Chondrocyte (in vitro differentiated cells): ENCODE data around the gene RANBP10. TPM values are rescaled to one million over a fixed set of nuclear protein-coding genes. Genes with fewer than 3 reads are reported as not detected.
"Not testable (repeated sequence)": the region's sequence is repeated elsewhere in the genome, so short reads cannot be mapped to it uniquely, and the experiment has no call there.

Source experiments
- DNase-seq: peaks from one replicate; pipeline ENCODE4 v3.0.0; 2021; ENCODE audit warnings: mixed read lengths, low spot score
- H3K27ac Mint-ChIP-seq: one replicate; pipeline ENCODE4 v1.8.0; 2021; ENCODE audit warnings: mild to moderate bottlenecking, moderate library complexity, mixed read lengths; ENCODE audit not compliant: unreplicated experiment
- H3K27me3 Mint-ChIP-seq: 2 replicates; pipeline ENCODE4 v1.8.0; 2021; ENCODE audit warnings: low read depth, mixed read lengths
- H3K36me3 Mint-ChIP-seq: 2 replicates; pipeline ENCODE4 v1.8.0; 2021; ENCODE audit warnings: low read depth, mixed read lengths
- H3K4me1 Mint-ChIP-seq: 2 replicates; pipeline ENCODE4 v1.8.0; 2021; ENCODE audit warnings: low read depth, mild to moderate bottlenecking, mixed read lengths
- H3K4me3 Mint-ChIP-seq: one replicate; pipeline ENCODE4 v1.8.0; 2021; ENCODE audit warnings: mild to moderate bottlenecking, moderate library complexity, mixed read lengths; ENCODE audit not compliant: unreplicated experiment
- H3K9me3 Mint-ChIP-seq: 2 replicates; pipeline ENCODE4 v1.8.0; 2021; ENCODE audit warnings: low read depth, mixed read lengths
- CTCF ChIP-seq: fragments of 200-600 bp; sonication (generic); IDR thresholded peaks from 2 replicates; pipeline ENCODE4 v1.5.0; 2021; ENCODE audit warnings: antibody characterized with exemption, mild to moderate bottlenecking, moderate library complexity
- total RNA-seq: library from RNA; stranded (reverse); gene quantifications from 3 replicates; pipeline ENCODE4 v1.2.1, GENCODE V29; 2021

The RANBP10 gene
- total RNA-seq, 1 donor from 2014 or later: 14.4 TPM

- no peak for DNase-seq
- no peak overlapping the region for H3K4me3 Mint-ChIP-seq
- H3K27ac Mint-ChIP-seq: no peak overlapping the region
- no peaks in the 10 kb centered on the region for H3K4me1 Mint-ChIP-seq
- no peaks in the 10 kb centered on the region for H3K27me3 Mint-ChIP-seq
- TF ChIP-seq CTCF: no peak
- peaks cover 4% of the 10 kb centered on the region for H3K36me3 Mint-ChIP-seq
- no peaks in the 10 kb centered on the region for H3K9me3 Mint-ChIP-seq
Measured at GRCh38 chr16:67697422-67698185, 108.8 kb downstream of the RANBP10 start.

- Mint-ChIP-seq H3K4me3 (no peak overlapping the region), H3K36me3 (peaks cover 5% of the 10 kb centered on the region), H3K27me3 (no peaks in the 10 kb centered on the region), H3K9me3 (no peaks in the 10 kb centered on the region), H3K4me1 (no peaks in the 10 kb centered on the region), H3K27ac (no peak overlapping the region)
- TF ChIP-seq CTCF: no peak
- no peak for DNase-seq
Measured at GRCh38 chr16:67694611-67695010, 111.7 kb downstream of the RANBP10 start.

GRCh38 chr16:67693517-67694285 is 112.7 kb downstream of the RANBP10 start:
- H3K27me3 Mint-ChIP-seq, DNase-seq, H3K4me1 Mint-ChIP-seq, H3K27ac Mint-ChIP-seq, H3K4me3 Mint-ChIP-seq, H3K9me3 Mint-ChIP-seq, H3K36me3 Mint-ChIP-seq: not testable (repeated sequence)

GRCh38 chr16:67685388-67686112 is 120.8 kb downstream of the RANBP10 start:
- no peak for TF ChIP-seq CTCF
- no peaks in the 10 kb centered on the region for H3K27me3 Mint-ChIP-seq
- H3K27ac Mint-ChIP-seq: no peak overlapping the region
- no peak for DNase-seq
- H3K9me3 Mint-ChIP-seq: no peaks in the 10 kb centered on the region
- H3K4me1 Mint-ChIP-seq: no peaks in the 10 kb centered on the region
- peaks cover 6% of the 10 kb centered on the region for H3K36me3 Mint-ChIP-seq
- H3K4me3 Mint-ChIP-seq: no peak overlapping the region

- Mint-ChIP-seq H3K27ac (no peak overlapping the region), H3K27me3 (no peaks in the 10 kb centered on the region), H3K36me3 (peaks cover 6% of the 10 kb centered on the region), H3K9me3 (no peaks in the 10 kb centered on the region), H3K4me3 (no peak overlapping the region), H3K4me1 (no peaks in the 10 kb centered on the region)
- DNase-seq: no peak
- no peak for TF ChIP-seq CTCF
Measured at GRCh38 chr16:67683767-67684166, 122.6 kb downstream of the RANBP10 start.
